Measurements from ENCODE around the gene XYLT2.

GRCh38 chr17:50407921-50408320, 62.0 kb downstream of the XYLT2 start:
- TF ChIP-seq FOXK1 (CRISPR knock-in tag; IDR thresholded peaks at IDR 0.05; ENCODE audit: borderline replicate concordance) (no peak), CREB1 (IDR thresholded peaks at IDR 0.05) (no peak), CREB1 (CRISPR knock-in tag; IDR thresholded peaks at IDR 0.05) (no peak), ETV1 (tag; conservative IDR thresholded peaks at IDR 0.05; ENCODE audit: low read depth) (no peak), CTCF (IDR thresholded peaks at IDR 0.05 in 2 of 3, conservative IDR thresholded peaks at IDR 0.05 in 1 of 3; ENCODE audit: insufficient read depth in 2 of 3, low read depth in 1 of 3, low read length in 3 of 3) (no peak), FIP1L1 (IDR thresholded peaks at IDR 0.05; ENCODE audit: low read depth, low read length, poor library complexity, severe bottlenecking) (no peak), RBM39 (optimal IDR thresholded peaks at IDR 0.05; ENCODE audit: low read depth, low read length) (no peak), ATF7 (IDR thresholded peaks at IDR 0.05) (no peak), ZNF282 (CRISPR knock-in tag; IDR thresholded peaks at IDR 0.05) (no peak), ZNF274 (IDR thresholded peaks at IDR 0.05; ENCODE audit: borderline replicate concordance, low read depth, low read length) (no peak), RREB1 (CRISPR knock-in tag; IDR thresholded peaks at IDR 0.05) (no peak), TCF7 (IDR thresholded peaks at IDR 0.05; ENCODE audit: borderline replicate concordance) (no peak), STAT5B (CRISPR knock-in tag; IDR thresholded peaks at IDR 0.05) (no peak)

Data from K562 (cell line).